ENCODE measurements around the gene NPTX1. TPM values are rescaled to one million over a fixed set of nuclear protein-coding genes. Genes with fewer than 3 reads are reported as not detected.

Gene NPTX1
- total and polyA plus RNA-seq, 2 experiments from 2014 or later = 3.4 to 20.5 TPM

DNA sequence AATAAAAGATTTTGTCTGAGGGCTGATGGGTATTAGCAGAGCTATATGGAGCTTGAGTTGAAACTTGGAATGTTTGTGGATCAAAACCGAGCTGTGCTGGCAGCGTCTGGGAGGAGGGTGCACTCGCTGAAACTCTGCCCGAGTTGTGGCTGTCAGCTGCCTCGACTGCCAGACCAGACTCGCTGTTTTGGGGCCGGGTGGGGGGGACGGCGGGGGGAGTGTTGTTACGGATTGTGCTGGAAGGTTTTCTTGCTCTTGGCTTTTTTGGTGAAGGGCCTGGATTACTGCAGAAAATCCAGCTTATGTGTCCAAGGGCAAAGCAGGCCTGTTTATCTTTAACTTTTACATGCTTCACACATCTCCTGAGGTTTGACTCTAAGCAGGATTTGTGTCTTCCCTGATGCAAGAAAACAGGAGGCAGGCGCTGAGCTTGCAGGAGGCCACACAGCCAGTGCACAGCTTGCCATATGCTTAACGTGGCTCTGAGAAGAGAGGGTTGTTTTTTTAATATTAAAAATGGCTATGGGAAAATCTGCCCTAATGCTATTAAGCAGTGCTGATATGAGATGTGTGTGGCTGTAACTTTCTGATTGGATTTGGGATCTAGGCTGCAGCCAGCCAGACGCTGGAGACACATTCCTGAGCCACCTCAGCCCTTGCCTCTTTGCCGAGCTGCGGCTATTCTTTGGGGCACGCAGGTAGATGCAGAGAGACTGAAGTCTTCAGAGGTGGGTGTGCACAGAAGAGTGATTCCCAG is 47.7 kb upstream of the NPTX1 start (continued):
- TF ChIP-seq, protein P1, sequence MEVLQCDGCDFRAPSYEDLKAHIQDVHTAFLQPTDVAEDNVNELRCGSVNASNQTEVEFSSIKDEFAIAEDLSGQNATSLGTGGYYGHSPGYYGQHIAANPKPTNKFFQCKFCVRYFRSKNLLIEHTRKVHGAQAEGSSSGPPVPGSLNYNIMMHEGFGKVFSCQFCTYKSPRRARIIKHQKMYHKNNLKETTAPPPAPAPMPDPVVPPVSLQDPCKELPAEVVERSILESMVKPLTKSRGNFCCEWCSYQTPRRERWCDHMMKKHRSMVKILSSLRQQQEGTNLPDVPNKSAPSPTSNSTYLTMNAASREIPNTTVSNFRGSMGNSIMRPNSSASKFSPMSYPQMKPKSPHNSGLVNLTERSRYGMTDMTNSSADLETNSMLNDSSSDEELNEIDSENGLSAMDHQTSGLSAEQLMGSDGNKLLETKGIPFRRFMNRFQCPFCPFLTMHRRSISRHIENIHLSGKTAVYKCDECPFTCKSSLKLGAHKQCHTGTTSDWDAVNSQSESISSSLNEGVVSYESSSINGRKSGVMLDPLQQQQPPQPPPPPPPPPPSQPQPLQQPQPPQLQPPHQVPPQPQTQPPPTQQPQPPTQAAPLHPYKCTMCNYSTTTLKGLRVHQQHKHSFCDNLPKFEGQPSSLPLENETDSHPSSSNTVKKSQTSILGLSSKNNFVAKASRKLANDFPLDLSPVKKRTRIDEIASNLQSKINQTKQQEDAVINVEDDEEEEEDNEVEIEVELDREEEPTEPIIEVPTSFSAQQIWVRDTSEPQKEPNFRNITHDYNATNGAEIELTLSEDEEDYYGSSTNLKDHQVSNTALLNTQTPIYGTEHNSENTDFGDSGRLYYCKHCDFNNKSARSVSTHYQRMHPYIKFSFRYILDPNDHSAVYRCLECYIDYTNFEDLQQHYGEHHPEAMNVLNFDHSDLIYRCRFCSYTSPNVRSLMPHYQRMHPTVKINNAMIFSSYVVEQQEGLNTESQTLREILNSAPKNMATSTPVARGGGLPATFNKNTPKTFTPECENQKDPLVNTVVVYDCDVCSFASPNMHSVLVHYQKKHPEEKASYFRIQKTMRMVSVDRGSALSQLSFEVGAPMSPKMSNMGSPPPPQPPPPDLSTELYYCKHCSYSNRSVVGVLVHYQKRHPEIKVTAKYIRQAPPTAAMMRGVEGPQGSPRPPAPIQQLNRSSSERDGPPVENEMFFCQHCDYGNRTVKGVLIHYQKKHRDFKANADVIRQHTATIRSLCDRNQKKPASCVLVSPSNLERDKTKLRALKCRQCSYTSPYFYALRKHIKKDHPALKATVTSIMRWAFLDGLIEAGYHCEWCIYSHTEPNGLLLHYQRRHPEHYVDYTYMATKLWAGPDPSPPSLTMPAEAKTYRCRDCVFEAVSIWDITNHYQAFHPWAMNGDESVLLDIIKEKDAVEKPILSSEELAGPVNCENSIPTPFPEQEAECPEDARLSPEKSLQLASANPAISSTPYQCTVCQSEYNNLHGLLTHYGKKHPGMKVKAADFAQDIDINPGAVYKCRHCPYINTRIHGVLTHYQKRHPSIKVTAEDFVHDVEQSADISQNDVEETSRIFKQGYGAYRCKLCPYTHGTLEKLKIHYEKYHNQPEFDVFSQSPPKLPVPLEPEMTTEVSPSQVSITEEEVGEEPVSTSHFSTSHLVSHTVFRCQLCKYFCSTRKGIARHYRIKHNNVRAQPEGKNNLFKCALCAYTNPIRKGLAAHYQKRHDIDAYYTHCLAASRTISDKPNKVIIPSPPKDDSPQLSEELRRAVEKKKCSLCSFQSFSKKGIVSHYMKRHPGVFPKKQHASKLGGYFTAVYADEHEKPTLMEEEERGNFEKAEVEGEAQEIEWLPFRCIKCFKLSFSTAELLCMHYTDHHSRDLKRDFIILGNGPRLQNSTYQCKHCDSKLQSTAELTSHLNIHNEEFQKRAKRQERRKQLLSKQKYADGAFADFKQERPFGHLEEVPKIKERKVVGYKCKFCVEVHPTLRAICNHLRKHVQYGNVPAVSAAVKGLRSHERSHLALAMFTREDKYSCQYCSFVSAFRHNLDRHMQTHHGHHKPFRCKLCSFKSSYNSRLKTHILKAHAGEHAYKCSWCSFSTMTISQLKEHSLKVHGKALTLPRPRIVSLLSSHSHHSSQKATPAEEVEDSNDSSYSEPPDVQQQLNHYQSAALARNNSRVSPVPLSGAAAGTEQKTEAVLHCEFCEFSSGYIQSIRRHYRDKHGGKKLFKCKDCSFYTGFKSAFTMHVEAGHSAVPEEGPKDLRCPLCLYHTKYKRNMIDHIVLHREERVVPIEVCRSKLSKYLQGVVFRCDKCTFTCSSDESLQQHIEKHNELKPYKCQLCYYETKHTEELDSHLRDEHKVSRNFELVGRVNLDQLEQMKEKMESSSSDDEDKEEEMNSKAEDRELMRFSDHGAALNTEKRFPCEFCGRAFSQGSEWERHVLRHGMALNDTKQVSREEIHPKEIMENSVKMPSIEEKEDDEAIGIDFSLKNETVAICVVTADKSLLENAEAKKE (CRISPR knock-in tag; IDR thresholded peaks at IDR 0.05) = no peak
- no peak for TF ChIP-seq NANOG (IDR thresholded peaks at IDR 0.05; ENCODE audit: borderline replicate concordance)
- no peak for TF ChIP-seq STAT1 (IDR thresholded peaks at IDR 0.05; ENCODE audit: unreplicated experiment)
- no peak for TF ChIP-seq ZNF114 (CRISPR knock-in tag; IDR thresholded peaks at IDR 0.05)
- TF ChIP-seq, protein P2, sequence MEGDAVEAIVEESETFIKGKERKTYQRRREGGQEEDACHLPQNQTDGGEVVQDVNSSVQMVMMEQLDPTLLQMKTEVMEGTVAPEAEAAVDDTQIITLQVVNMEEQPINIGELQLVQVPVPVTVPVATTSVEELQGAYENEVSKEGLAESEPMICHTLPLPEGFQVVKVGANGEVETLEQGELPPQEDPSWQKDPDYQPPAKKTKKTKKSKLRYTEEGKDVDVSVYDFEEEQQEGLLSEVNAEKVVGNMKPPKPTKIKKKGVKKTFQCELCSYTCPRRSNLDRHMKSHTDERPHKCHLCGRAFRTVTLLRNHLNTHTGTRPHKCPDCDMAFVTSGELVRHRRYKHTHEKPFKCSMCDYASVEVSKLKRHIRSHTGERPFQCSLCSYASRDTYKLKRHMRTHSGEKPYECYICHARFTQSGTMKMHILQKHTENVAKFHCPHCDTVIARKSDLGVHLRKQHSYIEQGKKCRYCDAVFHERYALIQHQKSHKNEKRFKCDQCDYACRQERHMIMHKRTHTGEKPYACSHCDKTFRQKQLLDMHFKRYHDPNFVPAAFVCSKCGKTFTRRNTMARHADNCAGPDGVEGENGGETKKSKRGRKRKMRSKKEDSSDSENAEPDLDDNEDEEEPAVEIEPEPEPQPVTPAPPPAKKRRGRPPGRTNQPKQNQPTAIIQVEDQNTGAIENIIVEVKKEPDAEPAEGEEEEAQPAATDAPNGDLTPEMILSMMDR (conservative IDR thresholded peaks at IDR 0.05; ENCODE audit: low read depth in 2 of 2) = no peak
- TF ChIP-seq, protein P3, sequence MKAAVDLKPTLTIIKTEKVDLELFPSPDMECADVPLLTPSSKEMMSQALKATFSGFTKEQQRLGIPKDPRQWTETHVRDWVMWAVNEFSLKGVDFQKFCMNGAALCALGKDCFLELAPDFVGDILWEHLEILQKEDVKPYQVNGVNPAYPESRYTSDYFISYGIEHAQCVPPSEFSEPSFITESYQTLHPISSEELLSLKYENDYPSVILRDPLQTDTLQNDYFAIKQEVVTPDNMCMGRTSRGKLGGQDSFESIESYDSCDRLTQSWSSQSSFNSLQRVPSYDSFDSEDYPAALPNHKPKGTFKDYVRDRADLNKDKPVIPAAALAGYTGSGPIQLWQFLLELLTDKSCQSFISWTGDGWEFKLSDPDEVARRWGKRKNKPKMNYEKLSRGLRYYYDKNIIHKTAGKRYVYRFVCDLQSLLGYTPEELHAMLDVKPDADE (IDR thresholded peaks at IDR 0.05) = no peak
- TF ChIP-seq CREB1 (CRISPR knock-in tag; IDR thresholded peaks at IDR 0.05; ENCODE audit: low read depth) = no peak
- no peak for TF ChIP-seq EZH2 (IDR thresholded peaks at IDR 0.05; ENCODE audit: low read depth, unreplicated experiment)
- TF ChIP-seq JUNB (IDR thresholded peaks at IDR 0.05; ENCODE audit: unreplicated experiment) = no peak
